ENCODE measurements around the gene B4GALNT1.

DNA sequence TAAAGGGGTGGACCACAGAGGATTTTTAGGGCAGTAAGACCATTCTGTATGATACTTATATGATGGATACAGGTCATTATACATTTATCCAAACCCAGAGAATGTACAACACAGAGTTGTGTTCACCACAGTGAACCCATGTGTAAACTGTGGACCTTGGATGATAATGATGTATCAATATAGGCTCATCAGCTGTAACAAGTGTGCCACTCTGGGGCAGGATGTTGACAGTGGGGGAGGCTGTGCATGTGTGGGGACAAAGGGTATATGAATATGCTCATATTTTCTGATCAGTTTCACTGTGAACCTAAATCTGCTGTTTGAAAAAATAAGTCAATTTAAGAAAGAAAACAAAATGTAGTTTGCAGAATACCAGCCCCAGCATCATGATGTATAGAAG is 46.7 kb upstream of the B4GALNT1 start:
- TF ChIP-seq, protein P1, sequence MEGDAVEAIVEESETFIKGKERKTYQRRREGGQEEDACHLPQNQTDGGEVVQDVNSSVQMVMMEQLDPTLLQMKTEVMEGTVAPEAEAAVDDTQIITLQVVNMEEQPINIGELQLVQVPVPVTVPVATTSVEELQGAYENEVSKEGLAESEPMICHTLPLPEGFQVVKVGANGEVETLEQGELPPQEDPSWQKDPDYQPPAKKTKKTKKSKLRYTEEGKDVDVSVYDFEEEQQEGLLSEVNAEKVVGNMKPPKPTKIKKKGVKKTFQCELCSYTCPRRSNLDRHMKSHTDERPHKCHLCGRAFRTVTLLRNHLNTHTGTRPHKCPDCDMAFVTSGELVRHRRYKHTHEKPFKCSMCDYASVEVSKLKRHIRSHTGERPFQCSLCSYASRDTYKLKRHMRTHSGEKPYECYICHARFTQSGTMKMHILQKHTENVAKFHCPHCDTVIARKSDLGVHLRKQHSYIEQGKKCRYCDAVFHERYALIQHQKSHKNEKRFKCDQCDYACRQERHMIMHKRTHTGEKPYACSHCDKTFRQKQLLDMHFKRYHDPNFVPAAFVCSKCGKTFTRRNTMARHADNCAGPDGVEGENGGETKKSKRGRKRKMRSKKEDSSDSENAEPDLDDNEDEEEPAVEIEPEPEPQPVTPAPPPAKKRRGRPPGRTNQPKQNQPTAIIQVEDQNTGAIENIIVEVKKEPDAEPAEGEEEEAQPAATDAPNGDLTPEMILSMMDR (IDR thresholded peaks at IDR 0.05) = no peak
- no peak for TF ChIP-seq POLR2A (IDR thresholded peaks at IDR 0.05)
